Bone marrow (tissue), 2 donors: ENCODE results near the gene SLC46A3.
"Not testable (repeated sequence)": the region's sequence is repeated elsewhere in the genome, so short reads cannot be mapped to it uniquely, and the experiment has no call there.

ENCODE experiments used
- DNase-seq, 2 donors: peaks; one replicate each; lab custom pipeline; 2025; lab: John Stamatoyannopoulos, UW

Gene SLC46A3

GRCh38 chr13:28718543-28719226, at the start of gene SLC46A3:
SLC46A3 (minus strand) TSS chr13:28718970; CDS start chr13:28717998, 972 bp downstream.
- peak; percentile 83 to 87 for DNase-seq

GRCh38 chr13:28763887-28764286, 45.1 kb upstream of the SLC46A3 start:
- no peak for DNase-seq

GRCh38 chr13:28761586-28761985, 42.8 kb upstream of the SLC46A3 start:
- DNase-seq, result no peak

- DNase-seq, result no peak
Measured at GRCh38 chr13:28755546-28755870, 36.7 kb upstream of the SLC46A3 start.

- DNase-seq, result peak in 1 of 2 donors; percentile 23
Measured at GRCh38 chr13:28754698-28755545, 36.2 kb upstream of the SLC46A3 start.

GRCh38 chr13:28753946-28754345, 35.2 kb upstream of the SLC46A3 start:
- no peak for DNase-seq

GRCh38 chr13:28753208-28753892, 34.6 kb upstream of the SLC46A3 start:
- DNase-seq, result no peak

- no peak for DNase-seq
Measured at GRCh38 chr13:28751175-28751960, 32.6 kb upstream of the SLC46A3 start.

GRCh38 chr13:28750187-28751045, 31.6 kb upstream of the SLC46A3 start:
- DNase-seq, result peak in 1 of 2 donors; percentile 40

GRCh38 chr13:28747851-28748250, 29.1 kb upstream of the SLC46A3 start:
- no peak for DNase-seq

- no peak for DNase-seq
Measured at GRCh38 chr13:28746287-28746612, 27.5 kb upstream of the SLC46A3 start.

- peak in 1 of 2 donors; percentile 57 for DNase-seq
Measured at GRCh38 chr13:28744656-28745055, 25.9 kb upstream of the SLC46A3 start.

GRCh38 chr13:28744091-28744536, 25.3 kb upstream of the SLC46A3 start:
- DNase-seq, result peak in 1 of 2 donors; percentile 47

- no peak for DNase-seq
Measured at GRCh38 chr13:28743499-28744083, 24.8 kb upstream of the SLC46A3 start.

GRCh38 chr13:28743020-28743419, 24.2 kb upstream of the SLC46A3 start:
- DNase-seq, result no peak

GRCh38 chr13:28742445-28742844, 23.7 kb upstream of the SLC46A3 start:
- not testable (repeated sequence) for DNase-seq

- DNase-seq, result no peak
Measured at GRCh38 chr13:28741084-28741491, 22.3 kb upstream of the SLC46A3 start.

GRCh38 chr13:28739376-28739775, 20.6 kb upstream of the SLC46A3 start:
- no peak for DNase-seq

- no peak for DNase-seq
Measured at GRCh38 chr13:28735481-28736029, 16.8 kb upstream of the SLC46A3 start.

GRCh38 chr13:28734906-28735305, 16.1 kb upstream of the SLC46A3 start:
- no peak for DNase-seq
